CD4-positive, alpha-beta memory T cell (primary cell): Measurements from ENCODE around the gene UTP15. TPM values are rescaled to one million over a fixed set of nuclear protein-coding genes. Genes with fewer than 3 reads are reported as not detected.

ENCODE experiments used
- CTCF ChIA-PET: fragments of 350-600 bp; sonication (Branson Sonifier 250); formaldehyde crosslinking; loops from one replicate; lab custom pipeline; 2021; ENCODE audit warnings: inconsistent platforms; ENCODE audit not compliant: partially characterized antibody; lab: Charles Lee
- POLR2A ChIA-PET: fragments of 350-600 bp; sonication (Branson Sonifier 250); formaldehyde crosslinking; loops from one replicate; lab custom pipeline; 2021; ENCODE audit not compliant: partially characterized antibody; lab: Charles Lee
- DNase-seq, 5 donors: peaks; one replicate each; pipeline versions ENCODE4 v3.0.0 to v3.0.0-alpha.2; 2020 to 2022; ENCODE audit warnings: mixed read lengths in 1 of 5
- H3K27ac ChIP-seq: one replicate; pipeline ENCODE4 v1.7.0; 2013; ENCODE audit warnings: low read depth, low read length
- H3K27me3 ChIP-seq: 2 replicates; pipeline ENCODE4 v1.7.0; 2013; ENCODE audit warnings: mild to moderate bottlenecking, low read length, moderate library complexity; ENCODE audit not compliant: insufficient read depth
- H3K36me3 ChIP-seq: 2 replicates; pipeline ENCODE4 v1.7.0; 2013; ENCODE audit warnings: mild to moderate bottlenecking, low read length, moderate library complexity; ENCODE audit not compliant: insufficient read depth
- H3K4me1 ChIP-seq: 2 replicates; pipeline ENCODE4 v1.7.0; 2013; ENCODE audit warnings: mild to moderate bottlenecking, low read length, moderate library complexity; ENCODE audit not compliant: insufficient read depth
- H3K4me3 ChIP-seq, 2 donors: one replicate each; pipeline ENCODE4 v1.7.0; 2013; ENCODE audit warnings: low read length in 2 of 2, mild to moderate bottlenecking in 1 of 2
- H3K9me3 ChIP-seq, 2 donors: one replicate each; pipeline ENCODE4 v1.7.0; 2013; ENCODE audit warnings: low read length in 2 of 2, control low read depth in 1 of 2; ENCODE audit not compliant: control insufficient read depth in 1 of 2
- H3K27ac Mint-ChIP-seq, 7 donors: one replicate each; pipeline ENCODE4 v1.8.0; 2020 to 2021; ENCODE audit warnings: mixed read lengths in 7 of 7, mild to moderate bottlenecking in 6 of 7, inconsistent platforms in 3 of 7, moderate library complexity in 3 of 7
- H3K27me3 Mint-ChIP-seq, 2 donors: one replicate each; pipeline ENCODE4 v1.8.0; 2020 to 2021; ENCODE audit warnings: mixed read lengths in 2 of 2
- H3K36me3 Mint-ChIP-seq, 2 donors: one replicate each; pipeline ENCODE4 v1.8.0; 2020 to 2021; ENCODE audit warnings: mixed read lengths in 2 of 2, inconsistent platforms in 1 of 2, mild to moderate bottlenecking in 1 of 2
- H3K4me1 Mint-ChIP-seq, 4 donors: one replicate each; pipeline ENCODE4 v1.8.0; 2020 to 2021; ENCODE audit warnings: mixed read lengths in 4 of 4, mild to moderate bottlenecking in 1 of 4
- H3K4me3 Mint-ChIP-seq, 8 donors: one replicate each; pipeline ENCODE4 v1.8.0; 2020 to 2021; ENCODE audit warnings: mixed read lengths in 8 of 8, mild to moderate bottlenecking in 7 of 8, moderate library complexity in 6 of 8, inconsistent platforms in 3 of 8
- H3K9me3 Mint-ChIP-seq, 8 donors: one replicate each; pipeline ENCODE4 v1.8.0; 2020 to 2021; ENCODE audit warnings: mixed read lengths in 8 of 8, mild to moderate bottlenecking in 5 of 8, inconsistent platforms in 3 of 8, moderate library complexity in 1 of 8
- intact Hi-C: fragments of 100-400 bp; cut with micrococcal nuclease; formaldehyde crosslinking; loops from one replicate; pipeline ENCODE4 v1.15.1; 2023
- polyA plus RNA-seq, 2 donors: library from polyadenylated mRNA; unstranded; fragments of 300-500 nt; fragmentation: Illumina TruSeq; gene quantifications; one replicate each; pipeline ENCODE4 v1.2.3, GENCODE V29; 2021
- total RNA-seq, 2 experiments: library from RNA; stranded (reverse); gene quantifications; one replicate each; pipeline ENCODE4 v1.2.3, GENCODE V29; 2021

UTP15 gene
- total and polyA plus RNA-seq, 4 experiments from 2014 or later = 5.0 to 22.7 (median 17.7) TPM

- peaks cover 3 to 12% (median 3%) of the 10 kb centered on the region in 4 donors for H3K4me1 Mint-ChIP-seq
- POLR2A ChIA-PET = no interaction called here
- peaks cover 6% of the 10 kb centered on the region for H3K27me3 ChIP-seq
- H3K27me3 Mint-ChIP-seq = peaks cover 30 to 34% of the 10 kb centered on the region in 2 donors
- intact Hi-C loops = no loop called here
- no peaks in the 10 kb centered on the region for H3K9me3 Mint-ChIP-seq
- H3K27ac Mint-ChIP-seq = no peak overlapping the region
- no peaks in the 10 kb centered on the region for H3K9me3 ChIP-seq
- H3K27ac ChIP-seq = no peak overlapping the region
- no peak overlapping the region for H3K4me3 Mint-ChIP-seq
- no peak overlapping the region for H3K4me3 ChIP-seq
- H3K4me1 ChIP-seq = peaks cover 5% of the 10 kb centered on the region
- H3K36me3 ChIP-seq = no peaks in the 10 kb centered on the region
- no peaks in the 10 kb centered on the region for H3K36me3 Mint-ChIP-seq
- no peak for DNase-seq
- CTCF ChIA-PET = no interaction called here
These were observed 58.4 kb downstream of the UTP15 start for GRCh38 chr5:73623901-73624404.

GRCh38 chr5:73624888-73625287, 59.3 kb downstream of the UTP15 start:
- H3K4me3 ChIP-seq = no peak overlapping the region
- H3K27ac Mint-ChIP-seq = no peak overlapping the region
- intact Hi-C loops = no loop called here
- no peaks in the 10 kb centered on the region for H3K36me3 Mint-ChIP-seq
- H3K4me1 Mint-ChIP-seq = peaks cover 3 to 12% (median 3%) of the 10 kb centered on the region in 4 donors
- H3K27ac ChIP-seq = no peak overlapping the region
- H3K27me3 ChIP-seq = peaks cover 7% of the 10 kb centered on the region
- peaks cover 33 to 36% of the 10 kb centered on the region in 2 donors for H3K27me3 Mint-ChIP-seq
- H3K9me3 Mint-ChIP-seq = no peaks in the 10 kb centered on the region
- no peaks in the 10 kb centered on the region for H3K9me3 ChIP-seq
- no peaks in the 10 kb centered on the region for H3K36me3 ChIP-seq
- ChIA-PET POLR2A (no interaction called here), CTCF (no interaction called here)
- DNase-seq = no peak
- H3K4me1 ChIP-seq = peaks cover 5% of the 10 kb centered on the region
- H3K4me3 Mint-ChIP-seq = peak overlapping the region in 1 of 8 donors; percentile 41

GRCh38 chr5:73625372-73625943, 59.9 kb downstream of the UTP15 start:
- Mint-ChIP-seq H3K4me1 (peaks cover 3 to 12% (median 3%) of the 10 kb centered on the region in 4 donors), H3K4me3 (peak overlapping the region; percentile 69 to 78 (median 74)), H3K27me3 (peaks cover 33 to 37% of the 10 kb centered on the region in 2 donors), H3K36me3 (no peaks in the 10 kb centered on the region), H3K27ac (no peak overlapping the region), H3K9me3 (no peaks in the 10 kb centered on the region)
- intact Hi-C loops = no loop called here
- no peaks in the 10 kb centered on the region for H3K36me3 ChIP-seq
- H3K27ac ChIP-seq = no peak overlapping the region
- H3K9me3 ChIP-seq = no peaks in the 10 kb centered on the region
- CTCF ChIA-PET = no interaction called here
- peaks cover 7% of the 10 kb centered on the region for H3K27me3 ChIP-seq
- no peak for DNase-seq
- H3K4me1 ChIP-seq = peaks cover 5% of the 10 kb centered on the region
- H3K4me3 ChIP-seq = no peak overlapping the region
- POLR2A ChIA-PET = no interaction called here

GRCh38 chr5:73625944-73626811, 60.6 kb downstream of the UTP15 start, which contains the start of gene ARHGEF28:
ARHGEF28 (plus strand) TSS chr5:73626196; CDS start chr5:73684852, 58,656 bp downstream.
- peaks cover 33 to 35% of the 10 kb centered on the region in 2 donors for H3K27me3 Mint-ChIP-seq
- peak in 2 of 5 donors; percentile 2 for DNase-seq
- Histone ChIP-seq H3K36me3 (no peaks in the 10 kb centered on the region), H3K27me3 (peaks cover 7% of the 10 kb centered on the region), H3K9me3 (no peaks in the 10 kb centered on the region), H3K27ac (no peak within 1 kb of the TSS), H3K4me3 (no peak within 1 kb of the TSS), H3K4me1 (peaks cover 5% of the 10 kb centered on the region)
- H3K9me3 Mint-ChIP-seq = no peaks in the 10 kb centered on the region
- no peaks in the 10 kb centered on the region for H3K36me3 Mint-ChIP-seq
- POLR2A ChIA-PET = no interaction called here
- H3K4me3 Mint-ChIP-seq = peak within 1 kb of the TSS; percentile 69 to 78 (median 74)
- CTCF ChIA-PET = no interaction called here
- peaks cover 3 to 12% (median 3%) of the 10 kb centered on the region in 4 donors for H3K4me1 Mint-ChIP-seq
- H3K27ac Mint-ChIP-seq = no peak within 1 kb of the TSS
- intact Hi-C loops = no loop called here

GRCh38 chr5:73626814-73627313, 61.3 kb downstream of the UTP15 start:
- intact Hi-C loops = no loop called here
- H3K9me3 Mint-ChIP-seq = no peaks in the 10 kb centered on the region
- POLR2A ChIA-PET = no interaction called here
- H3K9me3 ChIP-seq = no peaks in the 10 kb centered on the region
- H3K36me3 ChIP-seq = no peaks in the 10 kb centered on the region
- H3K27ac Mint-ChIP-seq = no peak overlapping the region
- H3K27me3 ChIP-seq = peaks cover 7% of the 10 kb centered on the region
- peaks cover 5% of the 10 kb centered on the region for H3K4me1 ChIP-seq
- peaks cover 32 to 34% of the 10 kb centered on the region in 2 donors for H3K27me3 Mint-ChIP-seq
- peaks cover 3 to 12% (median 3%) of the 10 kb centered on the region in 4 donors for H3K4me1 Mint-ChIP-seq
- H3K4me3 ChIP-seq = no peak overlapping the region
- H3K27ac ChIP-seq = no peak overlapping the region
- CTCF ChIA-PET = interaction anchor here (0.6 kb wide), 1 partner anchor 19 kb away, joined by 4 read pairs; no protein-coding TSS in a partner anchor
- DNase-seq = no peak
- H3K4me3 Mint-ChIP-seq = peak overlapping the region in 7 of 8 donors; percentile 17 to 63 (median 54)
- H3K36me3 Mint-ChIP-seq = no peaks in the 10 kb centered on the region

- no peaks in the 10 kb centered on the region for H3K36me3 Mint-ChIP-seq
- peaks cover 3 to 12% (median 3%) of the 10 kb centered on the region in 4 donors for H3K4me1 Mint-ChIP-seq
- H3K9me3 ChIP-seq = no peaks in the 10 kb centered on the region
- no peak for DNase-seq
- no peak overlapping the region for H3K27ac Mint-ChIP-seq
- no peak overlapping the region for H3K27ac ChIP-seq
- ChIA-PET CTCF (no interaction called here), POLR2A (no interaction called here)
- no peak overlapping the region for H3K4me3 ChIP-seq
- peaks cover 25 to 26% of the 10 kb centered on the region in 2 donors for H3K27me3 Mint-ChIP-seq
- no peak overlapping the region for H3K4me3 Mint-ChIP-seq
- no peaks in the 10 kb centered on the region for H3K36me3 ChIP-seq
- peaks cover 7% of the 10 kb centered on the region for H3K27me3 ChIP-seq
- H3K9me3 Mint-ChIP-seq = no peaks in the 10 kb centered on the region
- H3K4me1 ChIP-seq = peaks cover 5% of the 10 kb centered on the region
- intact Hi-C loops = no loop called here
These were observed 63.9 kb downstream of the UTP15 start for GRCh38 chr5:73629456-73629855.

GRCh38 chr5:73630765-73631164, 65.2 kb downstream of the UTP15 start:
- Histone ChIP-seq H3K27me3 (peaks cover 7% of the 10 kb centered on the region), H3K4me3 (no peak overlapping the region), H3K27ac (no peak overlapping the region), H3K36me3 (no peaks in the 10 kb centered on the region), H3K4me1 (peaks cover 5% of the 10 kb centered on the region), H3K9me3 (no peaks in the 10 kb centered on the region)
- DNase-seq = no peak
- intact Hi-C loops = no loop called here
- H3K4me1 Mint-ChIP-seq = peaks cover 0 to 8% (median under 1%) of the 10 kb centered on the region in 4 donors
- POLR2A ChIA-PET = no interaction called here
- no peaks in the 10 kb centered on the region for H3K36me3 Mint-ChIP-seq
- H3K4me3 Mint-ChIP-seq = no peak overlapping the region
- peaks cover 21% of the 10 kb centered on the region in 2 donors for H3K27me3 Mint-ChIP-seq
- CTCF ChIA-PET = no interaction called here
- H3K9me3 Mint-ChIP-seq = no peaks in the 10 kb centered on the region
- no peak overlapping the region for H3K27ac Mint-ChIP-seq
